GM18867 (cell line): ENCODE measurements around the gene ABCA3.

Experiments
- ATAC-seq: cut with Tn5 transposase; IDR thresholded peaks from one replicate; pipeline ENCODE4 v1.9.1; 2021; ENCODE audit warnings: mild to moderate bottlenecking, moderate library complexity; ENCODE audit not compliant: unreplicated experiment

Gene ABCA3

GRCh38 chr16:2319606-2320005, 20.9 kb downstream of the ABCA3 start:
- ATAC-seq, result no peak

- ATAC-seq, result no peak
Observed at GRCh38 chr16:2317231-2318020, 23.1 kb downstream of the ABCA3 start.

- ATAC-seq, result no peak
Observed at GRCh38 chr16:2308089-2308962, 32.2 kb downstream of the ABCA3 start.

- ATAC-seq, result no peak
Observed at GRCh38 chr16:2299915-2300192, 40.7 kb downstream of the ABCA3 start.

GRCh38 chr16:2299121-2299914, 41.2 kb downstream of the ABCA3 start:
- no peak for ATAC-seq

- ATAC-seq, result no peak
Observed at GRCh38 chr16:2298621-2299020, 41.9 kb downstream of the ABCA3 start.

- ATAC-seq, result no peak
Observed at GRCh38 chr16:2297506-2297860, 43.0 kb downstream of the ABCA3 start.

- no peak for ATAC-seq
Observed at GRCh38 chr16:2296661-2297505, 43.6 kb downstream of the ABCA3 start.

- peak; percentile 90 for ATAC-seq
Observed at GRCh38 chr16:2295056-2295798, 45.3 kb downstream of the ABCA3 start.

GRCh38 chr16:2292221-2292620, 48.3 kb downstream of the ABCA3 start:
- ATAC-seq, result no peak

- ATAC-seq, result no peak
Observed at GRCh38 chr16:2289282-2289681, 51.2 kb downstream of the ABCA3 start.

GRCh38 chr16:2288726-2289125, 51.8 kb downstream of the ABCA3 start:
- ATAC-seq, result no peak

GRCh38 chr16:2287916-2288547, 52.5 kb downstream of the ABCA3 start:
- ATAC-seq, result no peak

- ATAC-seq, result no peak
Observed at GRCh38 chr16:2286550-2286949, 54.0 kb downstream of the ABCA3 start.

GRCh38 chr16:2285731-2286191, 54.8 kb downstream of the ABCA3 start:
- no peak for ATAC-seq

- ATAC-seq, result no peak
Observed at GRCh38 chr16:2284797-2285576, 55.5 kb downstream of the ABCA3 start.

- ATAC-seq, result no peak
Observed at GRCh38 chr16:2284001-2284770, 56.3 kb downstream of the ABCA3 start.
